Fibroblast of skin of right biceps (primary cell): ENCODE results near the gene MOGAT1.
A peak's percentile ranks its signal among the peaks of the same experiment; 100 is the strongest.

Source experiments
- DNase-seq: peaks from one replicate; pipeline ENCODE4 v3.0.0-alpha.2; 2013

MOGAT1 gene

GRCh38 chr2:222671259-222672067, at the start of gene MOGAT1:
Gene MOGAT1, plus strand, starts transcription at chr2:222671658. Its CDS starts 128 bp downstream, at chr2:222671786.
- DNase-seq: no peak

GRCh38 chr2:222621893-222622292, 49.6 kb upstream of the MOGAT1 start:
- no peak for DNase-seq

GRCh38 chr2:222622910-222623309, 48.5 kb upstream of the MOGAT1 start:
- no peak for DNase-seq

- no peak for DNase-seq
Observed at GRCh38 chr2:222623756-222624309, 47.6 kb upstream of the MOGAT1 start.

- DNase-seq: peak; percentile 71
Observed at GRCh38 chr2:222627764-222628163, 43.7 kb upstream of the MOGAT1 start.

- no peak for DNase-seq
Observed at GRCh38 chr2:222635295-222635694, 36.2 kb upstream of the MOGAT1 start.

- no peak for DNase-seq
Observed at GRCh38 chr2:222637067-222637466, 34.4 kb upstream of the MOGAT1 start.

- no peak for DNase-seq
Observed at GRCh38 chr2:222641336-222641735, 30.1 kb upstream of the MOGAT1 start.

- no peak for DNase-seq
Observed at GRCh38 chr2:222643134-222643533, 28.3 kb upstream of the MOGAT1 start.

GRCh38 chr2:222646008-222646407, 25.4 kb upstream of the MOGAT1 start:
- DNase-seq: no peak

- no peak for DNase-seq
Observed at GRCh38 chr2:222649801-222650200, 21.7 kb upstream of the MOGAT1 start.

- DNase-seq: peak; percentile 84
Observed at GRCh38 chr2:222651718-222652418, 19.6 kb upstream of the MOGAT1 start.

GRCh38 chr2:222652491-222653255, 18.8 kb upstream of the MOGAT1 start:
- no peak for DNase-seq

GRCh38 chr2:222653280-222653679, 18.2 kb upstream of the MOGAT1 start:
- no peak for DNase-seq

- peak; percentile 96 for DNase-seq
Observed at GRCh38 chr2:222655787-222656525, 15.5 kb upstream of the MOGAT1 start, which contains the start of gene FARSB. Gene FARSB, minus strand, starts transcription at chr2:222656092. Its CDS starts 19 bp downstream, at chr2:222656073.

- peak; percentile 13 for DNase-seq
Observed at GRCh38 chr2:222656526-222657446, 14.7 kb upstream of the MOGAT1 start.

- no peak for DNase-seq
Observed at GRCh38 chr2:222663479-222663878, 8.0 kb upstream of the MOGAT1 start.

GRCh38 chr2:222668494-222669154, 2.8 kb upstream of the MOGAT1 start:
- no peak for DNase-seq

- no peak for DNase-seq
Observed at GRCh38 chr2:222669353-222669752, 2.1 kb upstream of the MOGAT1 start.

GRCh38 chr2:222670191-222671038, 1.0 kb upstream of the MOGAT1 start:
- DNase-seq: no peak
